ENCODE measurements around the gene HIVEP2.

Gene HIVEP2

DNA sequence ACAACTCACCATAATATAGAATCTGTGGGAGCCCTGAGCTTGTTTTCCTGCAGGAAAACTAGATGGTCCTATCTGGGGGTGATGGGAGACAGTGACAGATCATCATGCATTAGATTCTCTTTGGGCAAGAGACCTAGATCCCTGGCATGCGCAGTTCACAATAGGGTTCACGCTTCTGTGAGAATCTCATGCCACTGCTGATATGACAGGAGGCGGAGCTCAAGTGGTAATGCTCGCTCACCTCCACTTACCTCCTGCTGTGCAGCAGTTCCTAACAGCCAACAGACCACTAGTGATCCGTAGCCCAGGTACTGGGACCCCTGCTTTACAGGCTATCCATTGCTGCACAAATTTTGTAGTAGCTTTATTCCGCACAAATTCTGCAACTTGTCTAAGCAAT lies 84.5 kb downstream of the HIVEP2 start:
- Histone ChIP-seq H3K9ac (ENCODE audit: low read length) (no peak overlapping the region), H3K4me3 (ENCODE audit: low read depth, low read length) (no peak overlapping the region), H3K4me1 (ENCODE audit: control insufficient read depth, insufficient read depth, low read length) (peaks cover 25% of the 10 kb centered on the region), H3K36me3 (ENCODE audit: control insufficient read depth, insufficient read depth, low read length) (peaks cover 4% of the 10 kb centered on the region; the same call in 1 of the 2 replicates), H3K27ac (ENCODE audit: low read depth, low read length) (no peak overlapping the region), H3K9me3 (ENCODE audit: control insufficient read depth, insufficient read depth, low read depth, low read length) (peaks cover 3% of the 10 kb centered on the region), H3K27me3 (ENCODE audit: control insufficient read depth, insufficient read depth, low read length) (no peaks in the 10 kb centered on the region)

GRCh38 chr6:142857796-142858555 lies 87.0 kb downstream of the HIVEP2 start:
- no peaks in the 10 kb centered on the region for H3K27me3 ChIP-seq (ENCODE audit: control insufficient read depth, insufficient read depth, low read length)
- no peak overlapping the region for H3K9ac ChIP-seq (ENCODE audit: low read length)
- H3K36me3 ChIP-seq (ENCODE audit: control insufficient read depth, insufficient read depth, low read length), result peaks cover 4% of the 10 kb centered on the region; the same call in 1 of the 2 replicates
- H3K9me3 ChIP-seq (ENCODE audit: control insufficient read depth, insufficient read depth, low read depth, low read length), result peaks cover 3% of the 10 kb centered on the region
- peaks cover 25% of the 10 kb centered on the region for H3K4me1 ChIP-seq (ENCODE audit: control insufficient read depth, insufficient read depth, low read length)
- no peak overlapping the region for H3K27ac ChIP-seq (ENCODE audit: low read depth, low read length)
- H3K4me3 ChIP-seq (ENCODE audit: low read depth, low read length), result no peak overlapping the region

GRCh38 chr6:142857233-142857761 lies 87.7 kb downstream of the HIVEP2 start:
- Histone ChIP-seq H3K9ac (ENCODE audit: low read length) (no peak overlapping the region), H3K36me3 (ENCODE audit: control insufficient read depth, insufficient read depth, low read length) (peaks cover 4% of the 10 kb centered on the region; the same call in 1 of the 2 replicates), H3K27me3 (ENCODE audit: control insufficient read depth, insufficient read depth, low read length) (no peaks in the 10 kb centered on the region), H3K4me1 (ENCODE audit: control insufficient read depth, insufficient read depth, low read length) (peaks cover 28% of the 10 kb centered on the region), H3K9me3 (ENCODE audit: control insufficient read depth, insufficient read depth, low read depth, low read length) (peaks cover 3% of the 10 kb centered on the region), H3K4me3 (ENCODE audit: low read depth, low read length) (no peak overlapping the region), H3K27ac (ENCODE audit: low read depth, low read length) (no peak overlapping the region)

DNA sequence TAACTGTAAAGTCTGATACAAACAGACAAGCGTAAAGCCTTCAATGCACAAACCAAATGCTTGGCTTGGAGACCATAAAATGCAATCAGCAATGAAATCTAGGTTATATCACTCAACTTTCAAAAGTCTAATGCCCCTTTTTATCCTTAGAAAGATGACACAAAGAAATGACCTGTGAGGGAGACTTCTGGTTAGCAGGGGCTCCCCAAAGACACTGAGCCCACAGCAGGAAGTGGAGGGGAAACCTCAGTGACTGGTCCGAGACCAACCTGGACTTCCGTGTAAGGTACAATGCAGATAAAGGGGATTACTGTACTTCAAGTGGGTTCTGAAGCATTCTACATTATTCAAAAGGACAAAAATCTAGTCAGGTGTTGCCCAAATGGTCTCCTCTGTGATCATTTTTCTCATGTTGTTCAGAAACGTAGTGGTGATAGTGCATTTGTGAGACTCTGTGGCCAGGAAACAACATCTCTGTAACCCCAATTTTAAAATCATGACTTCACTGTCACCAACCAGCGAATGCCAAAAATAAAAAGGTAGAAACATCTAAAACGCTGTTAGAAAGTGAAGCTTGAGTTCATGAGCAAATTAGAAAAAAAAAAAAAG lies 88.2 kb downstream of the HIVEP2 start:
- peaks cover 30% of the 10 kb centered on the region for H3K4me1 ChIP-seq (ENCODE audit: control insufficient read depth, insufficient read depth, low read length)
- no peak overlapping the region for H3K27ac ChIP-seq (ENCODE audit: low read depth, low read length)
- H3K27me3 ChIP-seq (ENCODE audit: control insufficient read depth, insufficient read depth, low read length), result no peaks in the 10 kb centered on the region
- peaks cover 3% of the 10 kb centered on the region for H3K9me3 ChIP-seq (ENCODE audit: control insufficient read depth, insufficient read depth, low read depth, low read length)
- peaks cover 4% of the 10 kb centered on the region; the same call in 1 of the 2 replicates for H3K36me3 ChIP-seq (ENCODE audit: control insufficient read depth, insufficient read depth, low read length)
- no peak overlapping the region for H3K4me3 ChIP-seq (ENCODE audit: low read depth, low read length)
- H3K9ac ChIP-seq (ENCODE audit: low read length), result no peak overlapping the region

DNA sequence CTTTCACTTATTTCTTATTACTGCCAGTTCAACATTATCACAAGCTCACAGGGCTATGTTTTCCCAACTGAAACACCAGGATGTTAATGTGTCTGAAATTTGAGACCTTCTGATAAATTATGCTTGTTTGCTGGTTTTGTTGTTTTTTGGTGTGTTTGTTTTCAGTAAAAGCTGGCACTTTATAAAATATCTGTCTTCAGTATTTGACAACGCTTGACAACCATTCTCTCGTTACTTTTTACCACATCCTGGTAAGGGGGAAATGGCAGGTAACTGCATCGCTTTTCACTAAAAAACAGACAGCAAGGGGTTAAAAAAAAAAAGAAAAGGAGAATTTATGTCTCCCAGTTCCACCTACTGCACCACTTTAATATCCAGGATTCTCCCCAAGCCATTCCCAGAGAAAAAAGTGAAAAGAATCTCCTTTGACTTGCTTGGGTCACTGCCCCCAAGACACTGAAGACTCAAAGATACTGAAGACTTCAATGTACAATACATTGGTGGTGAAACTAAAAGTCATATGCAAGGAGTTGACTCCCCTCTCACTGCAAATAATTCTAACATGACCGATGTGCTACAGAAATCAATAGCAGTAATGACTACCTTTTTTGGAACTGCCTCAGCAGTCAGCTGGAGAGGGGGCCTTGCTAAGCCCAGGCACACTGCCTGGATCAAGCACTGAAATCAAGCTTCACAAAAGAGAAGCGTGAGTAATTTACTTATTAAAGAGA lies 88.9 kb downstream of the HIVEP2 start:
- H3K9ac ChIP-seq (ENCODE audit: low read length), result no peak overlapping the region
- H3K36me3 ChIP-seq (ENCODE audit: control insufficient read depth, insufficient read depth, low read length), result peaks cover 4% of the 10 kb centered on the region; the same call in 1 of the 2 replicates
- no peak overlapping the region for H3K27ac ChIP-seq (ENCODE audit: low read depth, low read length)
- peaks cover 30% of the 10 kb centered on the region for H3K4me1 ChIP-seq (ENCODE audit: control insufficient read depth, insufficient read depth, low read length)
- H3K4me3 ChIP-seq (ENCODE audit: low read depth, low read length), result no peak overlapping the region
- H3K27me3 ChIP-seq (ENCODE audit: control insufficient read depth, insufficient read depth, low read length), result no peaks in the 10 kb centered on the region
- H3K9me3 ChIP-seq (ENCODE audit: control insufficient read depth, insufficient read depth, low read depth, low read length), result peaks cover 3% of the 10 kb centered on the region

- peaks cover 30% of the 10 kb centered on the region for H3K4me1 ChIP-seq (ENCODE audit: control insufficient read depth, insufficient read depth, low read length)
Observed at GRCh38 chr6:142854589-142855488, 90.1 kb downstream of the HIVEP2 start.

GRCh38 chr6:142853244-142854180 lies 91.5 kb downstream of the HIVEP2 start:
- no peak overlapping the region for H3K9ac ChIP-seq (ENCODE audit: low read length)
- H3K4me1 ChIP-seq (ENCODE audit: control insufficient read depth, insufficient read depth, low read length), result peaks cover 30% of the 10 kb centered on the region
- H3K36me3 ChIP-seq (ENCODE audit: control insufficient read depth, insufficient read depth, low read length), result no peaks in the 10 kb centered on the region
- no peak overlapping the region for H3K4me3 ChIP-seq (ENCODE audit: low read depth, low read length)
- H3K27me3 ChIP-seq (ENCODE audit: control insufficient read depth, insufficient read depth, low read length), result no peaks in the 10 kb centered on the region
- H3K27ac ChIP-seq (ENCODE audit: low read depth, low read length), result no peak overlapping the region
- H3K9me3 ChIP-seq (ENCODE audit: control insufficient read depth, insufficient read depth, low read depth, low read length), result no peaks in the 10 kb centered on the region

More at GRCh38 chr6:142854589-142855488, 90.1 kb downstream of the HIVEP2 start:
- no peak overlapping the region for H3K4me3 ChIP-seq (ENCODE audit: low read depth, low read length)
- H3K36me3 ChIP-seq (ENCODE audit: control insufficient read depth, insufficient read depth, low read length), result no peaks in the 10 kb centered on the region
- no peaks in the 10 kb centered on the region for H3K27me3 ChIP-seq (ENCODE audit: control insufficient read depth, insufficient read depth, low read length)
- no peak overlapping the region for H3K9ac ChIP-seq (ENCODE audit: low read length)
- H3K9me3 ChIP-seq (ENCODE audit: control insufficient read depth, insufficient read depth, low read depth, low read length), result no peaks in the 10 kb centered on the region
- H3K27ac ChIP-seq (ENCODE audit: low read depth, low read length), result no peak overlapping the region

- H3K4me3 ChIP-seq (ENCODE audit: low read depth, low read length), result no peak overlapping the region
- no peak overlapping the region for H3K27ac ChIP-seq (ENCODE audit: low read depth, low read length)
- H3K9ac ChIP-seq (ENCODE audit: low read length), result no peak overlapping the region
- H3K36me3 ChIP-seq (ENCODE audit: control insufficient read depth, insufficient read depth, low read length), result no peaks in the 10 kb centered on the region
- H3K4me1 ChIP-seq (ENCODE audit: control insufficient read depth, insufficient read depth, low read length), result peaks cover 34% of the 10 kb centered on the region
- H3K27me3 ChIP-seq (ENCODE audit: control insufficient read depth, insufficient read depth, low read length), result no peaks in the 10 kb centered on the region
- no peaks in the 10 kb centered on the region for H3K9me3 ChIP-seq (ENCODE audit: control insufficient read depth, insufficient read depth, low read depth, low read length)
Observed at GRCh38 chr6:142851601-142852000, 93.4 kb downstream of the HIVEP2 start.

DNA sequence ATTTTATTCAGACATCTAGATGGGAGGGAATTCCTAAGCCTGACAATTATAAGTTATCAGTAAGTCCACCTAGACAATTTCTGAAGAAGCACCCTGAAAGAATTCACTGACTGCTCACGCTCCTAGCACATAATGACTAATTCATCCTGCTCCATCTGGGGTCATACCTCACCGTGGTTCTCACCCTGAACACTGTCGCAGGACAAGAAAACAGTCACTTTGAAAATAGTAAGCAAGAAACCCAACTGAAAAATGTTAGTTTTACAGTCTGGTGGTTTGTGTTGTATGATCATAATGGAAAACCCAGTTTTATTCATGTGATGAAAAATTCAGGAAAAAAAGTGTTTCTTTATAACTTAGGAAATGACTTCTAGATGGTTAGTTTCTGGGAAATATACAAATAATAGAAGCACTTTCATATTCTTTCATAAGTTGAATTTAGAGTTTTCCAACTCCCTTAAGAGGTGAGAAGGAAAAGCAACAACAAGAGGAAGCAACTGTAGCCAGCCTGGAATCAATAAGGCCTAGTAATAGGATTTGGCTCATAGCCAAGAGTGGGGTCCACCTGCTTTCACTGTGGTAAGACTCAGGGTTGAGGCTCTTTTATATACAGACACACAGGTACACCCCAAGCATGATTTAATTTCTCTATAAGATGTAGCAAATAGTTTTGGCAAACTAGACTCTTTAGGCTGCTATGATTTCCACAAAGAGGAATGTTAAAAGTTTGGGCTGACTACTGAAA lies 94.1 kb downstream of the HIVEP2 start:
- no peak overlapping the region for H3K4me3 ChIP-seq (ENCODE audit: low read depth, low read length)
- no peaks in the 10 kb centered on the region for H3K36me3 ChIP-seq (ENCODE audit: control insufficient read depth, insufficient read depth, low read length)
- H3K4me1 ChIP-seq (ENCODE audit: control insufficient read depth, insufficient read depth, low read length), result peaks cover 35% of the 10 kb centered on the region
- H3K27ac ChIP-seq (ENCODE audit: low read depth, low read length), result no peak overlapping the region
- H3K27me3 ChIP-seq (ENCODE audit: control insufficient read depth, insufficient read depth, low read length), result no peaks in the 10 kb centered on the region
- H3K9ac ChIP-seq (ENCODE audit: low read length), result no peak overlapping the region
- H3K9me3 ChIP-seq (ENCODE audit: control insufficient read depth, insufficient read depth, low read depth, low read length), result no peaks in the 10 kb centered on the region

Data from HUES6 (cell line).